Right lobe of liver (tissue), 4 donors: ENCODE measurements around the gene LLGL1.

Experiments
- POLR2A ChIP-seq: fragments of 450-650 bp; IDR thresholded peaks from one replicate; pipeline ENCODE4 v1.6.1; 2017; ENCODE audit warnings: antibody characterized with exemption, mild to moderate bottlenecking
- TF ChIP-seq, protein P1 (sequence below), 4 donors: fragments of 200-600 bp in 3 of 4; fragments of 450-650 bp in 1 of 4; IDR thresholded peaks; one replicate each; pipeline versions ENCODE4 v1.5.1 to v1.8.0; 2016 to 2022; ENCODE audit warnings: antibody characterized with exemption in 4 of 4, mild to moderate bottlenecking in 2 of 4
- donor health status: DM: no; HTN: no; CAD: no.
- donor health status: DM: no; HTN: no; CAD: no.
- donor health status: DM: no; HTN: yes; CAD: no.

GRCh38 chr17:18267927-18268711, 42.7 kb downstream of the LLGL1 start:
- no peak for TF ChIP-seq POLR2A
- TF ChIP-seq, protein P1, sequence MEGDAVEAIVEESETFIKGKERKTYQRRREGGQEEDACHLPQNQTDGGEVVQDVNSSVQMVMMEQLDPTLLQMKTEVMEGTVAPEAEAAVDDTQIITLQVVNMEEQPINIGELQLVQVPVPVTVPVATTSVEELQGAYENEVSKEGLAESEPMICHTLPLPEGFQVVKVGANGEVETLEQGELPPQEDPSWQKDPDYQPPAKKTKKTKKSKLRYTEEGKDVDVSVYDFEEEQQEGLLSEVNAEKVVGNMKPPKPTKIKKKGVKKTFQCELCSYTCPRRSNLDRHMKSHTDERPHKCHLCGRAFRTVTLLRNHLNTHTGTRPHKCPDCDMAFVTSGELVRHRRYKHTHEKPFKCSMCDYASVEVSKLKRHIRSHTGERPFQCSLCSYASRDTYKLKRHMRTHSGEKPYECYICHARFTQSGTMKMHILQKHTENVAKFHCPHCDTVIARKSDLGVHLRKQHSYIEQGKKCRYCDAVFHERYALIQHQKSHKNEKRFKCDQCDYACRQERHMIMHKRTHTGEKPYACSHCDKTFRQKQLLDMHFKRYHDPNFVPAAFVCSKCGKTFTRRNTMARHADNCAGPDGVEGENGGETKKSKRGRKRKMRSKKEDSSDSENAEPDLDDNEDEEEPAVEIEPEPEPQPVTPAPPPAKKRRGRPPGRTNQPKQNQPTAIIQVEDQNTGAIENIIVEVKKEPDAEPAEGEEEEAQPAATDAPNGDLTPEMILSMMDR (IDR thresholded peaks at IDR 0.05): no peak
